HTERT RPE-1 (cell line): ENCODE results near the gene RNF180.

Experiments
- in situ Hi-C: fragments of 300-500 bp; cut with MboI; formaldehyde crosslinking; loops from 4 replicates; pipeline ENCODE4 v1.14.3; 2020; ENCODE audit warnings: low sequenced_read_pairs

Gene RNF180

GRCh38 chr5:64165500-64166200 lies at the start of gene RNF180:
TSS of gene RNF180 (plus strand) at chr5:64165843. CDS start at chr5:64200808, 34,965 bp downstream.
- in situ Hi-C loops: no loop called here

- in situ Hi-C loops: no loop called here
Measured at GRCh38 chr5:64125521-64125920, 40.1 kb upstream of the RNF180 start.

GRCh38 chr5:64126202-64126741 lies 39.4 kb upstream of the RNF180 start:
- in situ Hi-C loops: no loop called here

GRCh38 chr5:64140018-64140417 lies 25.6 kb upstream of the RNF180 start:
- in situ Hi-C loops: no loop called here

GRCh38 chr5:64144425-64145215 lies 21.0 kb upstream of the RNF180 start:
- in situ Hi-C loops: no loop called here

GRCh38 chr5:64145216-64145895 lies 20.3 kb upstream of the RNF180 start:
- in situ Hi-C loops: no loop called here

- in situ Hi-C loops: no loop called here
Measured at GRCh38 chr5:64147379-64147778, 18.3 kb upstream of the RNF180 start.

GRCh38 chr5:64147849-64148441 lies 17.7 kb upstream of the RNF180 start:
- in situ Hi-C loops: no loop called here

GRCh38 chr5:64149268-64149667 lies 16.4 kb upstream of the RNF180 start:
- in situ Hi-C loops: no loop called here

GRCh38 chr5:64149857-64150521 lies 15.7 kb upstream of the RNF180 start:
- in situ Hi-C loops: no loop called here

- in situ Hi-C loops: no loop called here
Measured at GRCh38 chr5:64156261-64156660, 9.4 kb upstream of the RNF180 start.

- in situ Hi-C loops: no loop called here
Measured at GRCh38 chr5:64158827-64159226, 6.8 kb upstream of the RNF180 start.

GRCh38 chr5:64160201-64160600 lies 5.4 kb upstream of the RNF180 start:
- in situ Hi-C loops: no loop called here

GRCh38 chr5:64161420-64161819 lies 4.2 kb upstream of the RNF180 start:
- in situ Hi-C loops: no loop called here

GRCh38 chr5:64163135-64163534 lies 2.5 kb upstream of the RNF180 start:
- in situ Hi-C loops: no loop called here

- in situ Hi-C loops: no loop called here
Measured at GRCh38 chr5:64163746-64164145, 1.9 kb upstream of the RNF180 start.

- in situ Hi-C loops: no loop called here
Measured at GRCh38 chr5:64164166-64164565, 1.5 kb upstream of the RNF180 start.

- in situ Hi-C loops: no loop called here
Measured at GRCh38 chr5:64165160-64165499, 513 bp upstream of the RNF180 start.

GRCh38 chr5:64166201-64166959 lies 737 bp downstream of the RNF180 start:
- in situ Hi-C loops: no loop called here

GRCh38 chr5:64176301-64176700 lies 10.7 kb downstream of the RNF180 start:
- in situ Hi-C loops: no loop called here
